Lung (tissue), 12 donors: ENCODE results near the gene CACNA1E. TPM values are rescaled to one million over a fixed set of nuclear protein-coding genes. Genes with fewer than 3 reads are reported as not detected.

Experiments used
- ATAC-seq: fragments of 200-7000 bp; cut with Tn5 transposase; one replicate; pipeline ENCODE4 v1.9.1; 2020; ENCODE audit warnings: moderate number of reproducible peaks; ENCODE audit not compliant: insufficient read depth, low FRiP score
- DNase-seq, 3 donors: peaks; one replicate each; pipeline ENCODE4 v3.0.0-alpha.2; 2013 to 2017
- H3K27ac ChIP-seq, 2 donors: one replicate each; pipeline ENCODE4 v1.5.1; 2013; ENCODE audit warnings: mild to moderate bottlenecking in 2 of 2, moderate library complexity in 2 of 2, control low read depth in 1 of 2, inconsistent platforms in 1 of 2, low read depth in 1 of 2, low read length in 1 of 2
- H3K27me3 ChIP-seq, 3 donors: one replicate each; pipeline ENCODE4 v1.5.1; 2013; ENCODE audit warnings: low read length in 2 of 3; ENCODE audit not compliant: control insufficient read depth in 3 of 3, insufficient read depth in 3 of 3
- H3K36me3 ChIP-seq, 4 donors: one replicate each; pipeline ENCODE4 v1.5.1; 2013; ENCODE audit warnings: low read length in 4 of 4, mild to moderate bottlenecking in 1 of 4, moderate library complexity in 1 of 4; ENCODE audit not compliant: control insufficient read depth in 4 of 4, insufficient read depth in 4 of 4
- H3K4me1 ChIP-seq, 5 donors: one replicate each; pipeline ENCODE4 v1.5.1; 2013; ENCODE audit warnings: low read length in 5 of 5, mild to moderate bottlenecking in 2 of 5, moderate library complexity in 1 of 5; ENCODE audit not compliant: control insufficient read depth in 5 of 5, insufficient read depth in 5 of 5
- H3K4me3 ChIP-seq: one replicate; pipeline ENCODE4 v1.5.1; 2013; ENCODE audit warnings: mild to moderate bottlenecking, control low read depth, moderate library complexity
- H3K9ac ChIP-seq, 2 donors: one replicate each; pipeline ENCODE4 v1.5.1; 2013; ENCODE audit warnings: low read length in 2 of 2, control low read depth in 1 of 2; ENCODE audit not compliant: insufficient read depth in 1 of 2
- H3K9me3 ChIP-seq, 4 donors: one replicate each; pipeline ENCODE4 v1.5.1; 2013; ENCODE audit warnings: low read length in 3 of 4, mild to moderate bottlenecking in 1 of 4, moderate library complexity in 1 of 4; ENCODE audit not compliant: control insufficient read depth in 4 of 4, insufficient read depth in 3 of 4
- CTCF ChIP-seq: IDR thresholded peaks from 2 replicates; pipeline ENCODE4 v1.5.1; 2012; ENCODE audit warnings: mild to moderate bottlenecking; ENCODE audit errors: control extremely low read depth, extremely low read depth
- WGBS, 2 donors: extraction: QIAGEN DNeasy Blood & Tissue Kit; methylation state at CpG; one replicate each; pipeline ENCODE4 v1.1.7; 2013; 5-methylcytosine and 5-hydroxymethylcytosine counted together
- polyA plus RNA-seq, 2 donors: library from polyadenylated mRNA; stranded (reverse); fragments of 200-250 nt; gene quantifications; one replicate each; pipeline ENCODE4 v1.2.1, GENCODE V29; 2013
- total RNA-seq, 2 donors: library from RNA; depleted of rRNA in 1 of 2; stranded (reverse); fragments of >200 nt in 1 of 2; gene quantifications; one replicate each; pipeline ENCODE4 v1.2.1, GENCODE V29; 2014 to 2021
- donor health status: control.
- donor health status: control.
- donor health status: Bipolar disorder and iron deficiency.
- donor health status: healthy.
- donor health status: DM: yes; HTN: yes; CAD: no.

CACNA1E gene
- total and polyA plus RNA-seq, 4 donors: 0.02 to 1.4 (median 0.80) TPM

DNA sequence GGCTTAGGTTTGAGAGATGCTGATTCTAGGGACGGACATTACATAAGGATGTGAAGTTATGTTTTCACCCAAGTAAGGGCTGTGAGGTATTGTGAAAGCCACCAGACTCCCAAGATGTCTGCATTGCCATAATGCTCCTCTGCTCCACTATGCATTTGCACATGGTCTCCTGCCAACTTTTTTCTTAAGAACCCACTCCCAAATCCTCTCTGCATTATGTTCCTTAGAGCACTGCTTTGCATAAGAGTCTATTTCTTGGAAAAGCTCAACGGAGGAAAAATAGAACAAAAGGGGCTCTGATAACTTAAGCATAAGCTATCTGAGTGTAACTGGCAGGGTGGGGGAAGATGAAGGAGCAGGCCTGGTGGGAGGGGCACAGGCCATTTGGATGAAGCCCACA is 5.0 kb upstream of the CACNA1E start:
- no peak overlapping the region for H3K4me3 ChIP-seq
- ATAC-seq (no peak), DNase-seq (no peak)
- no peak overlapping the region for H3K9ac ChIP-seq
- 66 to 85% methylated on average over 2 of the region's 2 CpGs for WGBS, 2 donors
- TF ChIP-seq CTCF: no peak
- no peak overlapping the region for H3K27ac ChIP-seq
- peaks cover 0 to 2% (median 0%) of the 10 kb centered on the region in 4 donors for H3K9me3 ChIP-seq
- H3K27me3 ChIP-seq: peaks cover 6 to 32% (median 32%) of the 10 kb centered on the region in 3 donors
- peaks cover 0 to 4% (median 0%) of the 10 kb centered on the region in 5 donors for H3K4me1 ChIP-seq
- no peaks in the 10 kb centered on the region for H3K36me3 ChIP-seq

GRCh38 chr1:181479137-181479745 is 4.1 kb upstream of the CACNA1E start:
- peaks cover 0 to 4% (median 0%) of the 10 kb centered on the region in 5 donors for H3K4me1 ChIP-seq
- no peak overlapping the region for H3K9ac ChIP-seq
- no peak overlapping the region for H3K4me3 ChIP-seq
- ATAC-seq (no peak), DNase-seq (peak; percentile 59 to 87 (median 82))
- peaks cover 13 to 41% (median 41%) of the 10 kb centered on the region in 3 donors for H3K27me3 ChIP-seq
- no peak overlapping the region for H3K27ac ChIP-seq
- TF ChIP-seq CTCF: peak; percentile 64
- H3K36me3 ChIP-seq: no peaks in the 10 kb centered on the region
- 27 to 33% methylated on average over 3 of the region's 3 CpGs for WGBS, 2 donors
- peaks cover 0 to 2% (median 0%) of the 10 kb centered on the region in 4 donors for H3K9me3 ChIP-seq

DNA sequence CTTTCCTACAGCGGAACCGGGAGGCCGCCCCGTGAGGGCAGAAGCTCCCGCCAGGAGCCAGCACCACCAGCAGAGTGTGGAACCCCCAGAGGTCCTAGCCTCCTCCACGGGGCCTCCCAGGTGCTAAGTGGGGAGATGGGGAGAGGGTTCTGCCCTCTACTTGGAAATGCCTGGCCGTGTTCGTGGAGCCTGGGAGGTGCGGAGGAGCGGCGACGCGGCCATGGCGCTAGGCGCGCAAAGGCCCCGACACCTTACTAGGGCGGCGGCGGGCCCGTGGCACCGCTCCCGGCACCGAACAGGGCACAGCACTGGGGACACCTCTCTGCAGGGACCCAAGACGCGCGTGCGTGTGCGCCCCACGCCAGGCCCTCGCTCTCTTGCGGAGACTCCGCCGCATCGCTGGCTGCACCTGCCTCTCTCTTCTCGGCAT is 1.3 kb upstream of the CACNA1E start:
- H3K4me3 ChIP-seq: no peak overlapping the region
- no peak for DNase-seq
- ATAC-seq: no peak
- 21 to 23% methylated on average over 34 to 36 of the region's 36 CpGs for WGBS, 2 donors
- H3K27ac ChIP-seq: no peak overlapping the region
- no peak for TF ChIP-seq CTCF
- no peak overlapping the region for H3K9ac ChIP-seq
- peaks cover 0 to 4% (median 0%) of the 10 kb centered on the region in 5 donors for H3K4me1 ChIP-seq
- peaks cover 13 to 67% (median 67%) of the 10 kb centered on the region in 3 donors for H3K27me3 ChIP-seq
- H3K9me3 ChIP-seq: peaks cover 0 to 2% (median 0%) of the 10 kb centered on the region in 4 donors
- H3K36me3 ChIP-seq: no peaks in the 10 kb centered on the region
